HUES6 (cell line): ENCODE results near the gene UBE2QL1.

Source experiments
- H3K27ac ChIP-seq: 2 replicates; pipeline ENCODE4 v1.7.0; 2013; ENCODE audit warnings: low read depth, mild to moderate bottlenecking, low read length, inconsistent platforms
- H3K27me3 ChIP-seq: 2 replicates; pipeline ENCODE4 v1.6.1; 2013; ENCODE audit warnings: low read length; ENCODE audit not compliant: control insufficient read depth, insufficient read depth
- H3K36me3 ChIP-seq: 2 replicates; pipeline ENCODE4 v1.6.1; 2013; ENCODE audit warnings: low read length; ENCODE audit not compliant: control insufficient read depth, insufficient read depth
- H3K4me1 ChIP-seq: 2 replicates; pipeline ENCODE4 v1.6.1; 2013; ENCODE audit warnings: low read length; ENCODE audit not compliant: control insufficient read depth, insufficient read depth
- H3K4me3 ChIP-seq: 2 replicates; pipeline ENCODE4 v1.5.1; 2013; ENCODE audit warnings: low read depth, low read length
- H3K9ac ChIP-seq: one replicate; pipeline ENCODE4 v1.6.1; 2013; ENCODE audit warnings: mild to moderate bottlenecking, low read length
- H3K9me3 ChIP-seq: 2 replicates; pipeline ENCODE4 v1.6.1; 2013; ENCODE audit warnings: low read depth, low read length; ENCODE audit not compliant: control insufficient read depth, insufficient read depth

UBE2QL1 gene

GRCh38 chr5:6410421-6410820, 38.2 kb upstream of the UBE2QL1 start:
- H3K27me3 ChIP-seq: no peaks in the 10 kb centered on the region; the same call in 1 of the 2 replicates
- H3K4me1 ChIP-seq: no peaks in the 10 kb centered on the region; the same call in 1 of the 2 replicates
- H3K9me3 ChIP-seq: no peaks in the 10 kb centered on the region
- H3K27ac ChIP-seq: no peak overlapping the region
- H3K9ac ChIP-seq: no peak overlapping the region
- H3K36me3 ChIP-seq: no peaks in the 10 kb centered on the region
- H3K4me3 ChIP-seq: no peak overlapping the region

GRCh38 chr5:6411141-6411540, 37.5 kb upstream of the UBE2QL1 start:
- Histone ChIP-seq H3K36me3 (no peaks in the 10 kb centered on the region), H3K4me1 (no peaks in the 10 kb centered on the region; the same call in 1 of the 2 replicates), H3K4me3 (no peak overlapping the region), H3K9ac (no peak overlapping the region), H3K27ac (no peak overlapping the region), H3K27me3 (no peaks in the 10 kb centered on the region; the same call in 1 of the 2 replicates), H3K9me3 (no peaks in the 10 kb centered on the region)

- Histone ChIP-seq H3K4me1 (no peaks in the 10 kb centered on the region), H3K4me3 (no peak overlapping the region), H3K9ac (no peak overlapping the region), H3K27me3 (no peaks in the 10 kb centered on the region), H3K27ac (no peak overlapping the region), H3K36me3 (no peaks in the 10 kb centered on the region), H3K9me3 (peaks cover 4% of the 10 kb centered on the region; the same call in 1 of the 2 replicates)
Observed at GRCh38 chr5:6412811-6413210, 35.8 kb upstream of the UBE2QL1 start.

GRCh38 chr5:6417657-6418056, 31.0 kb upstream of the UBE2QL1 start:
- Histone ChIP-seq H3K36me3 (no peaks in the 10 kb centered on the region), H3K27ac (no peak overlapping the region), H3K4me1 (no peaks in the 10 kb centered on the region), H3K9me3 (peaks cover 8% of the 10 kb centered on the region; the same call in 1 of the 2 replicates), H3K4me3 (no peak overlapping the region), H3K9ac (no peak overlapping the region), H3K27me3 (peaks cover 8% of the 10 kb centered on the region; the same call in 1 of the 2 replicates)

GRCh38 chr5:6418679-6419276, 29.9 kb upstream of the UBE2QL1 start:
- Histone ChIP-seq H3K9me3 (peaks cover 8% of the 10 kb centered on the region; the same call in 1 of the 2 replicates), H3K4me1 (no peaks in the 10 kb centered on the region), H3K9ac (no peak overlapping the region), H3K27me3 (peaks cover 8% of the 10 kb centered on the region; the same call in 1 of the 2 replicates), H3K27ac (no peak overlapping the region), H3K36me3 (no peaks in the 10 kb centered on the region), H3K4me3 (no peak overlapping the region)

GRCh38 chr5:6419340-6419852, 29.3 kb upstream of the UBE2QL1 start:
- Histone ChIP-seq H3K9ac (no peak overlapping the region), H3K4me3 (no peak overlapping the region), H3K9me3 (peaks cover 8% of the 10 kb centered on the region; the same call in 1 of the 2 replicates), H3K27ac (no peak overlapping the region), H3K4me1 (no peaks in the 10 kb centered on the region), H3K27me3 (peaks cover 8% of the 10 kb centered on the region; the same call in 1 of the 2 replicates), H3K36me3 (no peaks in the 10 kb centered on the region)

GRCh38 chr5:6423327-6424109, 25.1 kb upstream of the UBE2QL1 start:
- H3K27ac ChIP-seq: no peak overlapping the region
- H3K4me1 ChIP-seq: no peaks in the 10 kb centered on the region

GRCh38 chr5:6424110-6424659, 24.5 kb upstream of the UBE2QL1 start:
- no peaks in the 10 kb centered on the region for H3K36me3 ChIP-seq
- H3K9ac ChIP-seq: no peak overlapping the region
- H3K9me3 ChIP-seq: 0 out of 2 replicates have a peak, but pooled peaks cover 3% of the 10 kb centered on the region
- no peak overlapping the region for H3K27ac ChIP-seq
- H3K4me1 ChIP-seq: no peaks in the 10 kb centered on the region
- H3K4me3 ChIP-seq: no peak overlapping the region
- peaks cover 11% of the 10 kb centered on the region; the same call in 1 of the 2 replicates for H3K27me3 ChIP-seq

More at GRCh38 chr5:6423327-6424109, 25.1 kb upstream of the UBE2QL1 start:
- peaks cover 11% of the 10 kb centered on the region; the same call in 1 of the 2 replicates for H3K27me3 ChIP-seq
- no peak overlapping the region for H3K4me3 ChIP-seq
- H3K36me3 ChIP-seq: no peaks in the 10 kb centered on the region
- no peaks in the 10 kb centered on the region; the same call in 1 of the 2 replicates for H3K9me3 ChIP-seq
- no peak overlapping the region for H3K9ac ChIP-seq

- Histone ChIP-seq H3K4me1 (no peaks in the 10 kb centered on the region), H3K9ac (no peak overlapping the region), H3K27ac (no peak overlapping the region), H3K9me3 (0 out of 2 replicates have a peak, but pooled peaks cover 3% of the 10 kb centered on the region), H3K4me3 (no peak overlapping the region), H3K36me3 (no peaks in the 10 kb centered on the region), H3K27me3 (peaks cover 11% of the 10 kb centered on the region; the same call in 1 of the 2 replicates)
Observed at GRCh38 chr5:6424700-6425099, 24.0 kb upstream of the UBE2QL1 start.

- Histone ChIP-seq H3K27ac (no peak overlapping the region), H3K9ac (no peak overlapping the region), H3K4me1 (no peaks in the 10 kb centered on the region), H3K36me3 (no peaks in the 10 kb centered on the region), H3K9me3 (0 out of 2 replicates have a peak, but pooled peaks cover 3% of the 10 kb centered on the region), H3K27me3 (peaks cover 12% of the 10 kb centered on the region; the same call in 1 of the 2 replicates), H3K4me3 (no peak overlapping the region)
Observed at GRCh38 chr5:6427694-6428093, 21.0 kb upstream of the UBE2QL1 start.
